Activated naive CD8-positive, alpha-beta T cell treated with anti-CD3 and anti-CD28 coated beads, Interleukin-2, amount 50 U/mL, for 24 hours (primary cell): Measurements from ENCODE around the gene AJAP1.

Experiments
- ATAC-seq: fragments of 150-1000 bp; cut with Tn5 transposase; one replicate; pipeline ENCODE4 v1.10.0; 2021
- DNase-seq: peaks from one replicate; pipeline ENCODE4 v3.0.0; 2021
- H3K27ac Mint-ChIP-seq: one replicate; pipeline ENCODE4 v1.8.0; 2021; ENCODE audit warnings: mild to moderate bottlenecking, mixed read lengths
- H3K27me3 Mint-ChIP-seq: one replicate; pipeline ENCODE4 v1.8.0; 2021; ENCODE audit warnings: mixed read lengths
- H3K36me3 Mint-ChIP-seq: one replicate; pipeline ENCODE4 v1.8.0; 2021; ENCODE audit warnings: low read depth, mixed read lengths
- H3K4me1 Mint-ChIP-seq: one replicate; pipeline ENCODE4 v1.8.0; 2021; ENCODE audit warnings: mixed read lengths
- H3K4me3 Mint-ChIP-seq: one replicate; pipeline ENCODE4 v1.8.0; 2021; ENCODE audit warnings: mild to moderate bottlenecking, moderate library complexity, mixed read lengths
- H3K9me3 Mint-ChIP-seq: one replicate; pipeline ENCODE4 v1.8.0; 2021; ENCODE audit warnings: mixed read lengths

The AJAP1 gene

DNA sequence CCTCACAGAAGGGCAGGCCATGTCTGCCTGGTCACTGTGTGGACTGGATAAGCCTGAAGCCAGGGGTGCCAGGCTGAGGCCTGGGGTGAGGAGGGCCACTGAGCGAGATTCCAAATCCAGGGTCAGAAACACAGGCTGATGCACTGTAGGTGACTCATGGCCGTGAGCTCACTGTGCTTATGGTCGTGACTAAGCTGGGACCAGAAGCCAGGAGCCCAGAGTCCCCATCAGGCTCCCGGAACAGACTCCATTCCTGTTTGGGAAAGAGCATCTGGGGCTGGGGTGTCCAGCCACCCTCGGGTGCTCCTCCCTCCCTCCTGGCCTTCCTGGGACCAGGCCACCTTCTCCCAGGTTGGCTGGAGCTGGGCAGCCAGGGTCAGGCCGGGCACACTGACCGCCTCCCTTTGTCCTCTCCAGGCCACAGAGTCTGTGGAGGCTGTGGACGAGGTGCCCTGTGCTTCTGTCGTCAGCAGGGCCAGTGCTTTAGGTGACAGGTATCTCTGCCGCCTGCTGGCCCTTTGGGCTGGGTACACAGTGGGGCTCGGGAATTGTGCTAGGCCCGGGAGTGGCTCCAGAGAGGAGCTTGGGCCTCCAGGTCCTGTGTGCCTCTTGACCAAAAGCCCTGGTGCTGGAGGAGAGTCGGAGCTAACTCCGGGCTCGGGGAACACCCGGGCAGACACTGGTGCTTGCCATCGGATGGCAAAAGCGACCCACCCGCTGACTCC lies 36.7 kb downstream of the AJAP1 start:
- no peaks in the 10 kb centered on the region for H3K4me1 Mint-ChIP-seq
- H3K9me3 Mint-ChIP-seq, result no peaks in the 10 kb centered on the region
- no peak overlapping the region for H3K27ac Mint-ChIP-seq
- H3K27me3 Mint-ChIP-seq, result no peaks in the 10 kb centered on the region
- H3K4me3 Mint-ChIP-seq, result no peak overlapping the region
- no peak for DNase-seq
- H3K36me3 Mint-ChIP-seq, result no peaks in the 10 kb centered on the region
- ATAC-seq, result no peak

GRCh38 chr1:4691766-4692405 lies 37.5 kb downstream of the AJAP1 start:
- no peak overlapping the region for H3K4me3 Mint-ChIP-seq
- no peaks in the 10 kb centered on the region for H3K4me1 Mint-ChIP-seq
- no peaks in the 10 kb centered on the region for H3K9me3 Mint-ChIP-seq
- no peak for ATAC-seq
- no peaks in the 10 kb centered on the region for H3K27me3 Mint-ChIP-seq
- H3K36me3 Mint-ChIP-seq, result no peaks in the 10 kb centered on the region
- DNase-seq, result no peak
- H3K27ac Mint-ChIP-seq, result no peak overlapping the region

- no peaks in the 10 kb centered on the region for H3K9me3 Mint-ChIP-seq
- no peaks in the 10 kb centered on the region for H3K36me3 Mint-ChIP-seq
- no peaks in the 10 kb centered on the region for H3K4me1 Mint-ChIP-seq
- H3K4me3 Mint-ChIP-seq, result no peak overlapping the region
- ATAC-seq (no peak), DNase-seq (no peak)
- H3K27ac Mint-ChIP-seq, result no peak overlapping the region
- no peaks in the 10 kb centered on the region for H3K27me3 Mint-ChIP-seq
Measured at GRCh38 chr1:4692437-4692836, 38.0 kb downstream of the AJAP1 start.

DNA sequence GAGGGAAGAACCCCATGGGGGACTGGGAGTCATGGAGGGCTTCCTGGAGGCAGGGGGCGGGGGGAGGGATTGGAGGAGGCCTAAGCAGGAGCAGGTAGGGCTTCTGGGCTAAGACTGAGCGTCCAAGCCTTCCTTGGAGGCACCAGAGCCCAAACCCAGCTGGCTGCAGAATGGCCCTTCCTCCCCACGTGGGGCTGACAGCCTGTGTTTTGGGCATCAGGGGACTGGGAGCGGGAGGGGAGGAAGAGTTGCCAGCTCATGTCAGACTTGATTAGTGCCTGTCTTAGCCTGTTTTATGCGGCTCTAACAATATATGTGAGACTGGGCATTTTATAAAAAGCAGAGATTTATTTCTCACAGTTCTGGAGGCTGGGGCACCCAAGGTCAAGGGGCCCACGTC lies 38.9 kb downstream of the AJAP1 start:
- Mint-ChIP-seq H3K4me3 (no peak overlapping the region), H3K4me1 (no peaks in the 10 kb centered on the region), H3K9me3 (no peaks in the 10 kb centered on the region), H3K36me3 (no peaks in the 10 kb centered on the region), H3K27me3 (no peaks in the 10 kb centered on the region), H3K27ac (no peak overlapping the region)
- DNase-seq, result no peak
- ATAC-seq, result no peak

- Mint-ChIP-seq H3K36me3 (no peaks in the 10 kb centered on the region), H3K9me3 (no peaks in the 10 kb centered on the region), H3K4me3 (no peak overlapping the region), H3K27ac (no peak overlapping the region), H3K4me1 (no peaks in the 10 kb centered on the region), H3K27me3 (no peaks in the 10 kb centered on the region)
- DNase-seq, result no peak
- ATAC-seq, result no peak
Measured at GRCh38 chr1:4693891-4694290, 39.5 kb downstream of the AJAP1 start.

DNA sequence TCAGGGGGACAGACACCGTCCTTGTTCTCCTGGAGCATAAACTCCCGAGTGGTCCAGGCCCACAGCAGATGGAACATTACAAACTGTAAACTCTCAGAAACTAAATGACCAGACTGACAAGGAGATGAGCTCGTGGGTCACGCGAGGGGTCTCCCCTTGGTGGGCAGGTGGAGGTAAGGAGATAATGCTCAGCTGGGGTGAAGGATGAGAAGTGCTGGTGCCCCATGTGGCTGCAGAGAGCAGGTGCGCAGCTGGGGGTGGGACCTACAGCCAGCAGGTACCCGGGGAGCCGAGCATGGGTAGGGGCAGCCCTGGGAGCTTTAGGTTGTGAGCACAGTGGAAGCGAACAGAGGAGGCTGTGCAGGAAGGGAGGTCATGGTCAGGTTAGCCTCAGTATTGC lies 40.1 kb downstream of the AJAP1 start:
- no peak overlapping the region for H3K4me3 Mint-ChIP-seq

GRCh38 chr1:4695241-4695640 lies 40.8 kb downstream of the AJAP1 start:
- DNase-seq (no peak), ATAC-seq (no peak)
- no peaks in the 10 kb centered on the region for H3K4me1 Mint-ChIP-seq
- H3K27ac Mint-ChIP-seq, result no peak overlapping the region
- no peaks in the 10 kb centered on the region for H3K27me3 Mint-ChIP-seq
- H3K4me3 Mint-ChIP-seq, result no peak overlapping the region
- no peaks in the 10 kb centered on the region for H3K9me3 Mint-ChIP-seq
- H3K36me3 Mint-ChIP-seq, result no peaks in the 10 kb centered on the region

More for the DNA sequence above, 40.1 kb downstream of the AJAP1 start:
- Mint-ChIP-seq H3K27me3 (no peaks in the 10 kb centered on the region), H3K4me1 (no peaks in the 10 kb centered on the region), H3K36me3 (no peaks in the 10 kb centered on the region), H3K9me3 (no peaks in the 10 kb centered on the region), H3K27ac (no peak overlapping the region)
- DNase-seq, result no peak
- no peak for ATAC-seq

DNA sequence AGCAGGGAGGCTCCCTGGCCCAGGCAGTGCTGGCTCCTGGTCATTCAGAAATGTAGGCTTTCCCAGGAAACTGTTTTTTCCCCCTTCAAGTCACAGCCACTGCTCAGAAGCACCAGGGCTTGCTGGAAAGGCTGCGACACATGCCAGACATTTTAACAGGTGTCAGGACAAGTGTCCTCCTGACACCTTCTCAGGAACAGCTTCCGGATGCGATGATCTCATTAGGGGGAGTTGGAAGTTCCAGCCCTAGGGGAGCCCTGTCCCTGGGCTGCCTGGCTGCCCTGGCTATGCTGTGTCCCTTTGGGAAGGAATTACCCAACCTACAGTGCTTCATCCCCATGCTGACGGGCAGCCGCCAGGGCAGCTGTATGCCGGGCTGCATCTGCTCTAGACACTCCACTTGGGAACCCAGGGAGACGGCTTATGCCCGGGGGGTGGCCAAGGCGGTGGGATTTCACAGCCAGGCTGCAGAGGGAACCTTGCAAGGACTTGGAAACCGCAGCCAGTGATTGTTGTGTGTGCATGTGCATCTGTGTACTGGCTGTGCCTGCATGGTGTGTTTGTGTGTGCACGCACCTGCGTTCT lies 41.8 kb downstream of the AJAP1 start:
- DNase-seq, result no peak
- H3K27ac Mint-ChIP-seq, result no peak overlapping the region
- H3K4me1 Mint-ChIP-seq, result no peaks in the 10 kb centered on the region
- ATAC-seq, result no peak
- no peak overlapping the region for H3K4me3 Mint-ChIP-seq
- H3K27me3 Mint-ChIP-seq, result no peaks in the 10 kb centered on the region
- H3K36me3 Mint-ChIP-seq, result no peaks in the 10 kb centered on the region
- H3K9me3 Mint-ChIP-seq, result no peaks in the 10 kb centered on the region

GRCh38 chr1:4696753-4697152 lies 42.3 kb downstream of the AJAP1 start:
- Mint-ChIP-seq H3K4me3 (no peak overlapping the region), H3K27ac (no peak overlapping the region), H3K36me3 (no peaks in the 10 kb centered on the region), H3K9me3 (no peaks in the 10 kb centered on the region), H3K27me3 (no peaks in the 10 kb centered on the region), H3K4me1 (no peaks in the 10 kb centered on the region)
- ATAC-seq, result no peak
- no peak for DNase-seq

DNA sequence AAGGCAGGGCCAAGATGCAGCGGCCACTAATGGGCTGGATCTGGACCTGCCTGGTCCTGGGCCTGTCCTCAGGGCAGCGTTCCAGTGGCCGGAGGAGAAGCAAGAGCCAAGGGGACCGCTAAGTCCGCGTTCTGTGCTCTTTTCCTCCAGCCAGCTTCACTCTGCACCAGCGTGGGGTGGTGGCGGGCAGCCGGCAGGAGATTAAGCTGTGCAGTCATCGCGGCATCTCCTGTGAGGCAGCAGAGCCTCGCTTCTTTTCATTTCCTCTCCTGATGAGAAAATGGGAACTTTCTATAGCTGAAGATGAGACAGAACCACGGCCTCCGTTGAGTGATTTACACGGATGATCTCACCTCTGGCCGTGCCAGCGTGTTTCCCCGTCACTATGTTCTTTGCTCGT lies 43.4 kb downstream of the AJAP1 start:
- H3K27me3 Mint-ChIP-seq, result no peaks in the 10 kb centered on the region
- H3K27ac Mint-ChIP-seq, result no peak overlapping the region
- DNase-seq (no peak), ATAC-seq (no peak)
- no peaks in the 10 kb centered on the region for H3K9me3 Mint-ChIP-seq
- H3K4me3 Mint-ChIP-seq, result no peak overlapping the region
- no peaks in the 10 kb centered on the region for H3K36me3 Mint-ChIP-seq
- H3K4me1 Mint-ChIP-seq, result no peaks in the 10 kb centered on the region

- DNase-seq, result no peak
- Mint-ChIP-seq H3K27ac (no peak overlapping the region), H3K36me3 (no peaks in the 10 kb centered on the region), H3K4me1 (no peaks in the 10 kb centered on the region), H3K4me3 (no peak overlapping the region), H3K9me3 (no peaks in the 10 kb centered on the region), H3K27me3 (no peaks in the 10 kb centered on the region)
- no peak for ATAC-seq
Measured at GRCh38 chr1:4698911-4699310, 44.5 kb downstream of the AJAP1 start.

DNA sequence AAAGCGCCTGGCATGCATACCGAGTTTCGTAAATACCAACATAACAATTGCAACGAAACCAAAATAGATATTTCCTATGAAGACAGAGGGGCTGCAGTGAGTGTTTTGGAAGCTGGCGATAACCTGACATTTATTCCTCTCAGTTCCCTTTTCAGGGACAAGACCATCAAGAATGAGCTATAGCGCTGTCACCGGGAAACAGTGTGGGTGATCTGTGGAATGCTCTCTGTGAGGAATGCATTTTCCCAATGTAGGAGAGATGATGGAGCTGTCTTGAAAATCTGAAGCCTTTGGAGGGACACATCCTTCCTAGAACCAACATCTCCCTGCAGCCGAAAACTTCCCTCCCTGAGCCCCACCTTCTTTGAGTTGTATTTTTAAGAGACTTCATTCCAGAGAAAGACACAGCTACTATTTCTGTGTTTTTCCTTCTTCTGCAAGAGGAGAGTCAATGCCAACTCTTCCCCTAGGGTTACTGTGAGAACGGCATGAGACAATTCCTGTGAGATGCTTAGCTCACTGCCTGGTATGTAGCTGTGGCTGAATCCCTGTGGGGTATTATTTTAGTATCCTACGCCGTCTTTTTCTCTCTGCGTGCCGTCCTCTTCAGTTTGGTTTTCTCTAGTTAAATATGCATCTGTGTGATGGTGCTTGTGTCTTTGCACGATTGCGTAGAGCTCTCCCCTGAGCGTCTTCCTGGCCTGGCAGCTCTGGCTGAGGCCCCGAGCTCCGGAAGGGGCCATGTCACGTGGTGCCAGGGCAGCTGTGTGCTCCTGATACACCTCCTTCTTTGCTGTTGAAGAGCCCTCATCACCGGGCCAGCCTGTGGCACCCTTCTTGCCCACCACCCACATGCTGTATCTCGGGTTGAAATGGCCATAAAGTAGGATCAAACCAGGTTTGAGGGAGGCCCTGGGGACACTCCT lies 45.2 kb downstream of the AJAP1 start:
- DNase-seq (no peak), ATAC-seq (no peak)
- Mint-ChIP-seq H3K4me3 (no peak overlapping the region), H3K9me3 (no peaks in the 10 kb centered on the region), H3K4me1 (no peaks in the 10 kb centered on the region), H3K36me3 (no peaks in the 10 kb centered on the region), H3K27me3 (no peaks in the 10 kb centered on the region), H3K27ac (no peak overlapping the region)

- ATAC-seq (no peak), DNase-seq (no peak)
- H3K36me3 Mint-ChIP-seq, result no peaks in the 10 kb centered on the region
- H3K27me3 Mint-ChIP-seq, result no peaks in the 10 kb centered on the region
- H3K27ac Mint-ChIP-seq, result no peak overlapping the region
- H3K9me3 Mint-ChIP-seq, result no peaks in the 10 kb centered on the region
- no peaks in the 10 kb centered on the region for H3K4me1 Mint-ChIP-seq
- H3K4me3 Mint-ChIP-seq, result no peak overlapping the region
Measured at GRCh38 chr1:4700801-4701200, 46.4 kb downstream of the AJAP1 start.

- Mint-ChIP-seq H3K4me3 (no peak overlapping the region), H3K4me1 (no peaks in the 10 kb centered on the region), H3K27ac (no peak overlapping the region), H3K27me3 (no peaks in the 10 kb centered on the region), H3K36me3 (no peaks in the 10 kb centered on the region), H3K9me3 (no peaks in the 10 kb centered on the region)
- ATAC-seq, result no peak
- DNase-seq, result no peak
Measured at GRCh38 chr1:4701276-4701675, 46.9 kb downstream of the AJAP1 start.
